Activated naive CD8-positive, alpha-beta T cell treated with anti-CD3 and anti-CD28 coated beads, Interleukin-2, amount 50 U/mL, for 16 hours (primary cell): ENCODE results near the gene RHEX.

Experiments used
- DNase-seq: peaks from one replicate; pipeline ENCODE4 v3.0.0-alpha.2; 2020; ENCODE audit warnings: low read depth, low spot score

Gene RHEX

GRCh38 chr1:206116191-206116872 lies 63.4 kb downstream of the RHEX start:
- DNase-seq, result no peak

- no peak for DNase-seq
Measured at GRCh38 chr1:206116873-206117150, 63.8 kb downstream of the RHEX start.

- no peak for DNase-seq
Measured at GRCh38 chr1:206117151-206117948, 64.4 kb downstream of the RHEX start, which contains the start of gene AVPR1B. AVPR1B (minus strand) TSS chr1:206117388; CDS start chr1:206116890, 498 bp downstream.

GRCh38 chr1:206120406-206120805 lies 67.4 kb downstream of the RHEX start:
- DNase-seq, result no peak

- no peak for DNase-seq
Measured at GRCh38 chr1:206121269-206121668, 68.3 kb downstream of the RHEX start.

- no peak for DNase-seq
Measured at GRCh38 chr1:206122686-206123085, 69.7 kb downstream of the RHEX start.

- DNase-seq, result no peak
Measured at GRCh38 chr1:206125346-206125745, 72.4 kb downstream of the RHEX start.

GRCh38 chr1:206127336-206127735 lies 74.4 kb downstream of the RHEX start:
- no peak for DNase-seq

GRCh38 chr1:206128196-206128595 lies 75.2 kb downstream of the RHEX start:
- DNase-seq, result no peak

GRCh38 chr1:206131037-206131436 lies 78.1 kb downstream of the RHEX start:
- DNase-seq, result no peak

GRCh38 chr1:206133751-206134415 lies 80.9 kb downstream of the RHEX start:
- no peak for DNase-seq

GRCh38 chr1:206135248-206135647 lies 82.3 kb downstream of the RHEX start:
- no peak for DNase-seq

- DNase-seq, result no peak
Measured at GRCh38 chr1:206136241-206136640, 83.3 kb downstream of the RHEX start.

- DNase-seq, result no peak
Measured at GRCh38 chr1:206142011-206142410, 89.0 kb downstream of the RHEX start.

- no peak for DNase-seq
Measured at GRCh38 chr1:206142770-206143169, 89.8 kb downstream of the RHEX start.

- no peak for DNase-seq
Measured at GRCh38 chr1:206143537-206144172, 90.7 kb downstream of the RHEX start.

GRCh38 chr1:206144605-206145004 lies 91.6 kb downstream of the RHEX start:
- DNase-seq, result no peak

- DNase-seq, result no peak
Measured at GRCh38 chr1:206145771-206146290, 92.9 kb downstream of the RHEX start.
